NT2/D1 (cell line): ENCODE results near the gene TFF1.

Experiments used
- DNase-seq: peaks from one replicate; pipeline ENCODE4 v3.0.0-alpha.2; 2011; ENCODE audit warnings: low read depth, low spot score
- H3K27me3 ChIP-seq: 2 replicates; pipeline ENCODE4 v1.6.0; 2011; ENCODE audit warnings: mild to moderate bottlenecking; ENCODE audit not compliant: insufficient read length, insufficient read depth
- H3K36me3 ChIP-seq: 2 replicates; pipeline ENCODE4 v1.6.1; 2011; ENCODE audit warnings: mild to moderate bottlenecking, low read length, mixed read lengths; ENCODE audit not compliant: insufficient read depth, insufficient read length
- H3K4me1 ChIP-seq: 2 replicates; pipeline ENCODE4 v1.5.1; 2011; ENCODE audit not compliant: insufficient read depth, insufficient read length
- H3K4me3 ChIP-seq: 2 replicates; pipeline ENCODE4 v1.5.1; 2011; ENCODE audit warnings: low read depth; ENCODE audit not compliant: insufficient read length
- H3K9ac ChIP-seq: 2 replicates; pipeline ENCODE4 v1.6.0; 2011; ENCODE audit warnings: low read depth; ENCODE audit not compliant: insufficient read length
- H3K9me3 ChIP-seq: 2 replicates; pipeline ENCODE4 v1.5.1; 2011; ENCODE audit warnings: mild to moderate bottlenecking, low read length; ENCODE audit not compliant: insufficient read depth
- SUZ12 ChIP-seq: IDR thresholded peaks from 2 replicates; pipeline ENCODE4 v1.6.1; 2011; ENCODE audit not compliant: insufficient read length, insufficient read depth; ENCODE audit errors: extremely low read depth
- YY1 ChIP-seq: IDR thresholded peaks from 2 replicates; pipeline ENCODE4 v1.6.1; 2011; ENCODE audit not compliant: insufficient read length, insufficient read depth
- ZNF274 ChIP-seq: IDR thresholded peaks from 2 replicates; pipeline ENCODE4 v1.6.1; 2011; ENCODE audit warnings: mild to moderate bottlenecking, low read depth, low read length

TFF1 gene

DNA sequence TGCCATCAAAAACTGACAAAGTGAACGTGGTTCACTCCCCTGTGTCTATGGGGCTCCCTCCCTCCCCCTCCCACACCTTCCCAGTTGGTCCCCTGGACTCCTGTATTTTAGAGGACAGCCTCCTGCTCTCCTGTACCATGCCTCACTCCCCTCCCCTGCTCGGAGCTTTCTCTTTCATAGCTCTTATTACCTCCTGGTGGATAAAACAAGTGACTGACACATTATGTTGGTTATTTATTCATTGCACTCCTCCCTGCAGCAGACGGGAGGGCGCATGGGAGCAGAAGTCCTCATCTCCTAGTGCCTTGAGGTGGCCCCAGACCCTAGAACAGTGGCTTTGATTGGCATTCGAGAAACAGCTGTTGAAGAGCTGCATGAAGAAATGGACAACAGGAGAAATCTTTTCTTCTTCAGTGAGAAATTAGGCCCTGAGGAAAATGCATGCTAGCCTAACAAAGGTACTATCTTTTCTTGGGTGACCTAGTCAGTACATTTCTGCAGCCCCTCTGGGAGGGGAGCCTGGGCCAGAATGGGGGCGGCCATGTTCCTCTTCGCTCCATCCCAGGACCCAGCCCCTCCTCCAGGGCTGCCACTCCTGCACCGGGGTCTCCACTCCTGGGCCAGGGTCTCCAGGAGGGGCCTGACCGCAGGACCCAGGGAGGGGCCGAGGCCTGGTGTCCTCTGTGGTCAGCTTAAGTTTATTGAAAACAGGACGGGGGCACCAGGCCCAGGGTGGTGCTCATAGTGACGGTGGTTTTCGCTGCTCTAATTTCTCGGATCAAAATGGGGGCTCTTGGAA, 1.2 kb upstream of the TFF1 start:
- Histone ChIP-seq H3K4me1 (peaks cover 14% of the 10 kb centered on the region), H3K9me3 (no peaks in the 10 kb centered on the region), H3K36me3 (no peaks in the 10 kb centered on the region), H3K27me3 (no peaks in the 10 kb centered on the region), H3K9ac (no peak overlapping the region), H3K4me3 (no peak overlapping the region)
- no peak for DNase-seq
- TF ChIP-seq SUZ12, result no peak
- TF ChIP-seq ZNF274, result no peak
- TF ChIP-seq YY1, result no peak

DNA sequence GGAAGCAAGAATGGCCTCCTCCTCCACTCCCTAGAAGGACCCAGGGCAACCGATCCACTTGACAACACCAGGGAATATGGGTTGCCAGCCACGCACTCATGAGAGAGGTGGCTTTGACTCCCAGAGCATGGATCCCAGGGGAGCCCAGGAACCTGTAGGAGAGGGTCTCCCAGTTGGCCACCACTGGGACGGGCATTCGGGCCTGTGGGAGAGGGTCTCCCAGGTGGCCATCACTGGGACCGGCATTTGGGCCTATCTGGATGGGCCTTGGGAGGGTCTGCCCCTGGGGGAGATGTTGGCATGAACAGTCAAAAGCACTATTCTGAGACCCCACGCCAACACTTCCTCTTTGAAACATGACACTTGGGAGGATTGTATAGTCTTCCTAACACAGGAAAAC, 565 bp downstream of the TFF1 start:
- Histone ChIP-seq H3K9me3 (no peaks in the 10 kb centered on the region), H3K4me1 (peaks cover 14% of the 10 kb centered on the region), H3K9ac (no peak overlapping the region), H3K27me3 (no peaks in the 10 kb centered on the region), H3K4me3 (no peak overlapping the region), H3K36me3 (no peaks in the 10 kb centered on the region)
- no peak for DNase-seq
- TF ChIP-seq SUZ12, result no peak
- no peak for TF ChIP-seq ZNF274
- no peak for TF ChIP-seq YY1

DNA sequence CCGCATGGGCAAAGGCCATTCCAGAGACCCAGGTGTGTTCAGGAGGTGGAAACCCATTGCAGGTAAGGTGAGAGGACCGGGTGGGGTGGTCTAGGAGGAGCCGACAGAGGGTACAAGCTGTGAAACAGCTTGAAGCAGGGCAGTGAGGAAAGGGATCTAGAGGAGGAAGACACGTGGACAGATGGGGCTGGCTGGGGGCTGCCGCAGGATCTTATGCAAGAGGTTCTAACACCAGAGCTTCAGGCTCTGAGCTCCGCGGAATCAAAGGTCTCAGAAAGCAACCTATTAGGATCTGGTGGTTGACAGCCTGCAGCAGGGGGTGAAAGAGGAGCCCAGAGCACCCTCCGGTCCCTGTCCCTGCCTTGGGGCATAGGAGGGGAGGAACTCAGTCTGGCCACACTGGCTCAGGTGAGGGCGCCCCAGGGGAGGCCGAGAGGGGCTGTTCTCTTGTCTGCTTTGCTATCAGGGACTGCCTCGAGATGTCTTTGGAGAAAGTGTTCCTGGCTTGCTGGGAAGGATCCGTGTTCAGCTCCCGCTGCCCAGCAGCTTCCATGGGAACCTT, 1.9 kb downstream of the TFF1 start:
- H3K9ac ChIP-seq, result no peak overlapping the region
- no peak for DNase-seq

DNA sequence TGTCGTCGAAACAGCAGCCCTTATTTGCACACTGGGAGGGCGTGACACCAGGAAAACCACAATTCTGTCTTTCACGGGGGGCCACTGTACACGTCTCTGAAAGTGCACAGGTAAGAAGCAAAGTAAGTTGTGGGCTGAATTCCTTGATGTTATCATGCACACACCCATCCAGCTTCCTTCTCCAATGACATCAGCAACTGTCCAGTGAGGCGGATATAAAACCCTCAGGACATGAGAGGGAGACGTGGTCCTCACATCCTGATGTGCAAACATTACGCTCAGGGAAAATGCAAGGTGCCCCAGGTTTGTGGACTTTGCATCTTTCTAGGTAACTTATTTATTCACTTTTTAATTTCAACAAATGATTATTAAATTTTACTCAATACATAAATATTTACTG, 3.0 kb downstream of the TFF1 start:
- no peaks in the 10 kb centered on the region for H3K27me3 ChIP-seq
- H3K36me3 ChIP-seq, result no peaks in the 10 kb centered on the region
- H3K9me3 ChIP-seq, result peaks cover 8% of the 10 kb centered on the region; the same call in 1 of the 2 replicates
- no peak overlapping the region for H3K9ac ChIP-seq
- no peak overlapping the region for H3K4me3 ChIP-seq
- DNase-seq, result no peak
- TF ChIP-seq ZNF274 (no peak), SUZ12 (no peak), YY1 (no peak)
- H3K4me1 ChIP-seq, result peaks cover 16% of the 10 kb centered on the region

More for the DNA sequence above, 1.9 kb downstream of the TFF1 start:
- TF ChIP-seq YY1 (no peak), SUZ12 (no peak), ZNF274 (no peak)
- no peak overlapping the region for H3K4me3 ChIP-seq
- H3K36me3 ChIP-seq, result no peaks in the 10 kb centered on the region
- H3K9me3 ChIP-seq, result peaks cover 8% of the 10 kb centered on the region; the same call in 1 of the 2 replicates
- peaks cover 16% of the 10 kb centered on the region for H3K4me1 ChIP-seq
- no peaks in the 10 kb centered on the region for H3K27me3 ChIP-seq

DNA sequence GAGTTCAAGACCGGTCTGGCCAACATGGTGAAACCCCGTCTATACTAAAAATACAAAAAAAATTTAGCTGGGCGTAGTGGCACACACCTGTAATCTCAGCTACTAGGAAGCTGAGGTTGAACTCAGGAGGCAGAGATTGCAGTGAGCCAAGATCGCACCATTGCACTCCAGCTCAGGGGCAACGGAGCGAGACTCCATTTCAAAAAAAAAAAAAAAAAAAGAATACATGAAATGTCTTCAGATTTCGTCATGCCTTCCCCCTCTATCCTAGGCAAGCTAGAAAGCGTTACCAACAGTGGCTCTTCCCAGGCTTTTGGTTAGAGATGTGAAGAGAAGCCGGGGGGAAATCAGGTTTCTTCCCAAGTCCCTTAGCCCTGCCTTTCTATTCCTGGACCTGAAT, 3.6 kb downstream of the TFF1 start:
- no peak overlapping the region for H3K9ac ChIP-seq
- DNase-seq, result no peak
- H3K27me3 ChIP-seq, result no peaks in the 10 kb centered on the region
- H3K9me3 ChIP-seq, result peaks cover 8% of the 10 kb centered on the region; the same call in 1 of the 2 replicates
- H3K4me1 ChIP-seq, result peaks cover 16% of the 10 kb centered on the region
- H3K36me3 ChIP-seq, result no peaks in the 10 kb centered on the region
- H3K4me3 ChIP-seq, result no peak overlapping the region
- no peak for TF ChIP-seq ZNF274
- TF ChIP-seq SUZ12, result no peak
- TF ChIP-seq YY1, result no peak

DNA sequence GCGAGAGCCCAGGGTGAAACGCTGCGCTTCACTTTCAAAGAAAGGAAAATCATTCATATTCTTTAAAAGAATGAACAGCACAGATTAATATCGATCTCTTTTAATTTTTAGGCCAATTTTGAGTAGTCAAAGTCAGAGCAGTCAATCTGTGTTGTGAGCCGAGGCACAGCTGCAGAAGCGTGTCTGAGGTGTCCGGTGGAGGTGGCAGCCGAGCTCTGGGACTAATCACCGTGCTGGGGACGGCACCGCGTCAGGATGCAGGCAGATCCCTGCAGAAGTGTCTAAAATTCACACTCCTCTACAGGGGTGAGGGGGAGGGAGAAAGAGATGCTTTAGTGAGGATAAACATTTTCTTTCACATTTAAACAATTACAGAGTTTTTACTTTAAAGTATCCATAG, 4.1 kb downstream of the TFF1 start:
- no peak for TF ChIP-seq YY1
- no peak for TF ChIP-seq SUZ12
- no peak for TF ChIP-seq ZNF274
- no peaks in the 10 kb centered on the region for H3K27me3 ChIP-seq

DNA sequence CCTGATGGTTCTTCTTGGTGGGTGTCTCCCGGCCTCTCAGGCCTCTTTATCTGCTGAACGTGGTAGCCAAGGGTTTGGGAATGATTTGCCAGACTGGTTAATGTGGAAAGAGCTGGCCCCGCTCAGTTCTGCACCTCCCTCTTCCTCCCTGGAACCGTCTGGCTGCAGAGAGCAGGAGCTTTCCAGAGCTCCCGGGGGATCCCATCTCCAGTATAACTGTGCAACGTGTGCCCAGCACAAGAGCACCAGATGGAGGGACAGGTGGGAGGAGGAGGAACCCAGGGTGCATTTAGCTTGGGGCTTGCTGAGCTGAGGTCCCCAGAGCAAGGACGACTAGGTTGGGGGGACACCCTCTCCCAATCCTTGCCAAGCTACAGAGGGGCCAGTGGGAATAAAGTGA, 5.0 kb downstream of the TFF1 start:
- Histone ChIP-seq H3K27me3 (no peaks in the 10 kb centered on the region), H3K4me3 (no peak overlapping the region), H3K4me1 (peaks cover 16% of the 10 kb centered on the region), H3K36me3 (no peaks in the 10 kb centered on the region), H3K9me3 (peaks cover 8% of the 10 kb centered on the region; the same call in 1 of the 2 replicates), H3K9ac (no peak overlapping the region)
- TF ChIP-seq SUZ12, result no peak
- TF ChIP-seq ZNF274, result no peak
- DNase-seq, result no peak

More for the DNA sequence above, 4.1 kb downstream of the TFF1 start:
- no peaks in the 10 kb centered on the region for H3K36me3 ChIP-seq
- no peak for DNase-seq
- peaks cover 16% of the 10 kb centered on the region for H3K4me1 ChIP-seq
- no peak overlapping the region for H3K4me3 ChIP-seq
- peaks cover 8% of the 10 kb centered on the region; the same call in 1 of the 2 replicates for H3K9me3 ChIP-seq
- no peak overlapping the region for H3K9ac ChIP-seq
